Astrocyte (in vitro differentiated cells and primary cell): Measurements from ENCODE around the gene SUFU.

Source experiments
- CTCF ChIP-seq: IDR thresholded peaks from 2 replicates; pipeline ENCODE4 v1.5.1; 2011; ENCODE audit warnings: low read depth, mild to moderate bottlenecking, inconsistent platforms, low read length, moderate library complexity; ENCODE audit not compliant: insufficient read depth
- EZH2 ChIP-seq: IDR thresholded peaks from 2 replicates; pipeline ENCODE4 v1.6.1; 2012; ENCODE audit warnings: mild to moderate bottlenecking, low read length, inconsistent platforms; ENCODE audit not compliant: insufficient read depth

GRCh38 chr10:102682416-102682815 lies 178.6 kb downstream of the SUFU start:
- TF ChIP-seq EZH2: no peak
- no peak for TF ChIP-seq CTCF
